H9 (cell line): ENCODE results near the gene P2RY8. TPM values are rescaled to one million over a fixed set of nuclear protein-coding genes. Genes with fewer than 3 reads are reported as not detected.

Experiments
- DNase-seq: peaks from one replicate; pipeline ENCODE4 v3.0.0-alpha.2; 2017
- H2AFZ ChIP-seq: one replicate; pipeline ENCODE4 v1.6.1; 2013; ENCODE audit warnings: mild to moderate bottlenecking, low read length, control low read depth, moderate library complexity
- H2AK5ac ChIP-seq: 2 replicates; pipeline ENCODE4 v1.6.1; 2013; ENCODE audit warnings: low read length, control low read depth, mixed read lengths; ENCODE audit not compliant: insufficient read length
- H2BK120ac ChIP-seq: one replicate; pipeline ENCODE4 v1.6.1; 2013; ENCODE audit warnings: low read depth, mild to moderate bottlenecking, low read length, control low read depth, inconsistent platforms; ENCODE audit not compliant: poor library complexity, severe bottlenecking
- H2BK12ac ChIP-seq: 2 replicates; pipeline ENCODE4 v1.6.1; 2013; ENCODE audit warnings: low read length, control low read depth, mixed read lengths, low read depth; ENCODE audit not compliant: insufficient read length
- H2BK15ac ChIP-seq: 2 replicates; pipeline ENCODE4 v1.6.1; 2013; ENCODE audit warnings: low read depth, low read length, control low read depth
- H2BK20ac ChIP-seq: one replicate; pipeline ENCODE4 v1.6.1; 2013; ENCODE audit warnings: low read depth, mild to moderate bottlenecking, low read length, control low read depth, inconsistent platforms; ENCODE audit not compliant: poor library complexity, severe bottlenecking
- H2BK5ac ChIP-seq: 2 replicates; pipeline ENCODE4 v1.6.1; 2013; ENCODE audit warnings: low read length, control low read depth, mixed read lengths; ENCODE audit not compliant: insufficient read length
- H3K14ac ChIP-seq: 2 replicates; pipeline ENCODE4 v1.6.1; 2013; ENCODE audit warnings: low read length, control low read depth; ENCODE audit not compliant: insufficient read depth
- H3K18ac ChIP-seq: 2 replicates; pipeline ENCODE4 v1.6.1; 2013; ENCODE audit warnings: low read depth, mild to moderate bottlenecking, mixed read lengths, low read length, control low read depth; ENCODE audit not compliant: insufficient read length
- H3K23ac ChIP-seq: 2 replicates; pipeline ENCODE4 v1.6.1; 2013; ENCODE audit warnings: low read length, control low read depth, mixed read lengths, low read depth; ENCODE audit not compliant: insufficient read length
- H3K23me2 ChIP-seq: 2 replicates; pipeline ENCODE4 v1.6.1; 2013; ENCODE audit warnings: low read depth, mild to moderate bottlenecking, mixed read lengths, low read length, control low read depth; ENCODE audit not compliant: insufficient read length, poor library complexity, severe bottlenecking
- H3K27ac ChIP-seq: 2 replicates; pipeline ENCODE4 v1.5.1; 2013; ENCODE audit warnings: low read length, control low read depth, mixed read lengths, low read depth; ENCODE audit not compliant: insufficient read length
- H3K27me3 ChIP-seq: 2 replicates; pipeline ENCODE4 v1.6.1; 2013; ENCODE audit warnings: low read length, control low read depth, inconsistent platforms; ENCODE audit not compliant: insufficient read depth
- H3K4ac ChIP-seq: 2 replicates; pipeline ENCODE4 v1.6.1; 2013; ENCODE audit warnings: low read depth, mild to moderate bottlenecking, control low read depth, inconsistent platforms, low read length, moderate library complexity
- H3K4me1 ChIP-seq: 2 replicates; pipeline ENCODE4 v1.6.1; 2013; ENCODE audit warnings: low read length, control low read depth, inconsistent platforms; ENCODE audit not compliant: insufficient read depth
- H3K4me2 ChIP-seq: 2 replicates; pipeline ENCODE4 v1.6.1; 2013; ENCODE audit warnings: low read length, control low read depth, mixed read lengths; ENCODE audit not compliant: insufficient read length, insufficient read depth
- H3K56ac ChIP-seq: 2 replicates; pipeline ENCODE4 v1.6.1; 2013; ENCODE audit warnings: low read depth, mild to moderate bottlenecking, mixed read lengths, low read length, control low read depth; ENCODE audit not compliant: insufficient read length
- H3K79me1 ChIP-seq: 2 replicates; pipeline ENCODE4 v1.6.1; 2013; ENCODE audit warnings: low read depth, mild to moderate bottlenecking, moderate library complexity, low read length, control low read depth, inconsistent platforms; ENCODE audit not compliant: insufficient read depth, poor library complexity, severe bottlenecking
- H3K79me2 ChIP-seq: 2 replicates; pipeline ENCODE4 v1.6.1; 2013; ENCODE audit warnings: low read length, control low read depth, inconsistent platforms; ENCODE audit not compliant: insufficient read depth
- H3K9ac ChIP-seq: 2 replicates; pipeline ENCODE4 v1.6.1; 2013; ENCODE audit warnings: low read length, control low read depth, mixed read lengths; ENCODE audit not compliant: insufficient read length; ENCODE audit errors: extremely low read depth
- H3K9me3 ChIP-seq: one replicate; pipeline ENCODE4 v1.6.1; 2013; ENCODE audit warnings: low read depth, low read length, inconsistent platforms; ENCODE audit not compliant: control insufficient read depth
- H3T11ph ChIP-seq: one replicate; pipeline ENCODE4 v1.6.1; 2013; ENCODE audit warnings: mild to moderate bottlenecking, low read length, control low read depth, inconsistent platforms
- H4K20me1 ChIP-seq: one replicate; pipeline ENCODE4 v1.6.1; 2013; ENCODE audit not compliant: control insufficient read depth, insufficient read length, insufficient read depth
- H4K5ac ChIP-seq: 2 replicates; pipeline ENCODE4 v1.6.1; 2013; ENCODE audit warnings: low read depth, mild to moderate bottlenecking, mixed read lengths, low read length, control low read depth; ENCODE audit not compliant: insufficient read length
- H4K8ac ChIP-seq: replicated peaks from 2 replicates; pipeline ENCODE4 v1.6.1; 2013; ENCODE audit warnings: low read length, control low read depth, mixed read lengths, low read depth; ENCODE audit not compliant: insufficient read length
- H4K91ac ChIP-seq: 2 replicates; pipeline ENCODE4 v1.6.1; 2013; ENCODE audit warnings: low read depth, mild to moderate bottlenecking, moderate library complexity, mixed read lengths, low read length, control low read depth; ENCODE audit not compliant: insufficient read length
- H3K27ac Mint-ChIP-seq, 3 experiments: 2 replicates in 2 of 3; 3 replicates in 1 of 3; pipeline ENCODE4 v1.8.0; 2020 to 2021; ENCODE audit warnings: mixed read lengths in 3 of 3, mild to moderate bottlenecking in 1 of 3, moderate library complexity in 1 of 3
- H3K27me3 Mint-ChIP-seq: 2 replicates; pipeline ENCODE4 v1.8.0; 2021; ENCODE audit warnings: low read depth, mild to moderate bottlenecking, moderate library complexity, mixed read lengths
- H3K36me3 Mint-ChIP-seq, 3 experiments: 2 replicates in 2 of 3; 3 replicates in 1 of 3; pipeline ENCODE4 v1.8.0; 2020 to 2021; ENCODE audit warnings: low read depth in 3 of 3, mixed read lengths in 3 of 3; ENCODE audit not compliant: insufficient read depth in 1 of 3
- H3K4me1 Mint-ChIP-seq, 2 experiments: 2 replicates each; pipeline ENCODE4 v1.8.0; 2020; ENCODE audit warnings: mixed read lengths in 2 of 2
- H3K4me3 Mint-ChIP-seq, 2 experiments: 2 replicates in 1 of 2; 3 replicates in 1 of 2; pipeline ENCODE4 v1.8.0; 2020 to 2021; ENCODE audit warnings: mild to moderate bottlenecking in 2 of 2, mixed read lengths in 2 of 2, moderate library complexity in 1 of 2
- H3K9me3 Mint-ChIP-seq, 2 experiments: 2 replicates in 1 of 2; 3 replicates in 1 of 2; pipeline ENCODE4 v1.8.0; 2020; ENCODE audit warnings: mild to moderate bottlenecking in 2 of 2, mixed read lengths in 2 of 2, moderate library complexity in 1 of 2
- CTCF ChIP-seq: fragments of 200-600 bp; sonication (generic); conservative IDR thresholded peaks from 3 replicates; pipeline ENCODE4 v1.8.0; 2021; ENCODE audit warnings: antibody characterized with exemption, mild to moderate bottlenecking
- WGBS: extraction: QIAGEN DNeasy Blood & Tissue Kit; methylation state at CpG from one replicate; pipeline ENCODE4 v1.1.7; 2013; ENCODE audit warnings: missing lambda C conversion rate, low lambda C conversion rate, mixed read lengths; ENCODE audit not compliant: insufficient read length; ENCODE audit errors: extremely low coverage; 5-methylcytosine and 5-hydroxymethylcytosine counted together
- total RNA-seq: library from RNA; stranded (reverse); gene quantifications from 2 replicates; pipeline ENCODE4 v1.2.1, GENCODE V29; 2021

Gene P2RY8
- total RNA-seq, 1 experiment from 2014 or later = not detected

GRCh38 chrX:1502241-1502640 lies 34.7 kb downstream of the P2RY8 start:
- no peaks in the 10 kb centered on the region; the same call in 1 of the 2 replicates for H3K27me3 Mint-ChIP-seq
- no peak overlapping the region for H2BK12ac ChIP-seq
- no peaks in the 10 kb centered on the region for H3K36me3 Mint-ChIP-seq
- no peaks in the 10 kb centered on the region for H3K79me1 ChIP-seq
- H3K4me1 ChIP-seq = no peaks in the 10 kb centered on the region
- no peak overlapping the region for H3K56ac ChIP-seq
- no peak overlapping the region for H3K9ac ChIP-seq
- H2BK20ac ChIP-seq = no peak overlapping the region
- H3K4me1 Mint-ChIP-seq = no peaks in the 10 kb centered on the region
- H3T11ph ChIP-seq = no peak overlapping the region
- H3K79me2 ChIP-seq = no peaks in the 10 kb centered on the region
- H2BK120ac ChIP-seq = no peak overlapping the region
- H3K18ac ChIP-seq = no peak overlapping the region
- H3K23me2 ChIP-seq = no peaks in the 10 kb centered on the region
- H3K27me3 ChIP-seq = no peaks in the 10 kb centered on the region
- no peak for TF ChIP-seq CTCF
- H3K4me3 Mint-ChIP-seq = no peak overlapping the region
- no peak overlapping the region for H2BK15ac ChIP-seq
- no peak overlapping the region for H3K27ac Mint-ChIP-seq
- no peaks in the 10 kb centered on the region for H3K9me3 ChIP-seq
- H3K9me3 Mint-ChIP-seq = no peaks in the 10 kb centered on the region; a peak in 1 of 5 replicates
- no CpG with 5 or more reads among the region's 12 CpGs for WGBS
- no peak overlapping the region for H3K23ac ChIP-seq
- H4K8ac ChIP-seq = no peak overlapping the region
- no peak overlapping the region for H4K5ac ChIP-seq
- H3K14ac ChIP-seq = no peak overlapping the region
- H2AK5ac ChIP-seq = no peak overlapping the region
- no peak overlapping the region for H2BK5ac ChIP-seq
- H4K20me1 ChIP-seq = no peaks in the 10 kb centered on the region
- H3K27ac ChIP-seq = no peak overlapping the region
- no peak for DNase-seq
- H3K4ac ChIP-seq = no peak overlapping the region
- no peak overlapping the region for H2AFZ ChIP-seq
- no peak overlapping the region for H4K91ac ChIP-seq
- H3K4me2 ChIP-seq = no peak overlapping the region
